H1 (cell line): Measurements from ENCODE around the gene ZNF219. TPM values are rescaled to one million over a fixed set of nuclear protein-coding genes. Genes with fewer than 3 reads are reported as not detected.

Experiments used
- ZNF274 ChIP-seq: IDR thresholded peaks from 2 replicates; pipeline ENCODE4 v1.7.0; 2012; ENCODE audit warnings: low read length, borderline replicate concordance; ENCODE audit errors: extremely low read depth
- polyA plus RNA-seq, 7 experiments: library from polyadenylated mRNA; depleted of rRNA in 3 of 7; stranded (reverse) in 5 of 7; unstranded in 2 of 7; fragments of >200 nt in 5 of 7; fragments of 200-250 nt in 2 of 7; gene quantifications; 1 replicate in 5 of 7; 2 replicates in 1 of 7; 4 replicates in 1 of 7; pipeline versions ENCODE4 v1.2.1 to v1.2.3, GENCODE V29; 2011 to 2013; ENCODE audit warnings: missing spikeins in 2 of 7, mixed read lengths in 2 of 7
- total RNA-seq: library from RNA; stranded (reverse); fragmentation: NEBNext Ultra II Directional; extraction: Animal tissue kit (Norgen Biotek cat#: 25700); gene quantifications from 2 replicates; pipeline ENCODE4 v1.2.1, GENCODE V29; 2021

The ZNF219 gene
- total and polyA plus RNA-seq, 2 of the 8 experiments (the other 6 are each of a cell fraction or from before 2014, with no cell fraction given): 113 to 160 TPM

DNA sequence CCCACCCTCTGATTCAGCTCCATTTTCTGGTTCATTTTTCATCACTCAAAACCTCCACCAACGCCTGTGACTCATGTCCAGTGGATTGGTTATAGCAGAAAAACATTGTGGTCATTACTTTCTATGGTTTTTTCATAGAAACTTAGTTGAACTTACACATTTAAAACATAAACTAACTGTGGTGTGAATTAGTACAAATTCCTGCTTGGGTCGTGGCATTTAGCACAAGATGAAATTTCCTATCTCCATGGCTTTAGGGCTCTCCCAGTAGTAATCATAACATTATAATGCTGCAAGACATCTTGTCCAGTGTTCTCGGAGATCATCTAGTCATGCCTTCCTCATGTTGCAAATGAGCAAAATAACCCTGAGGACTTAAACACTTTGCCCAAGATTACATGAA, 49.2 kb downstream of the ZNF219 start (continued):
- TF ChIP-seq ZNF274: no peak
